ENCODE data around the gene RELT. TPM values are rescaled to one million over a fixed set of nuclear protein-coding genes. Genes with fewer than 3 reads are reported as not detected.

Gene RELT
- total and polyA plus RNA-seq, 2 experiments from 2014 or later, result 2.0 to 6.3 TPM

DNA sequence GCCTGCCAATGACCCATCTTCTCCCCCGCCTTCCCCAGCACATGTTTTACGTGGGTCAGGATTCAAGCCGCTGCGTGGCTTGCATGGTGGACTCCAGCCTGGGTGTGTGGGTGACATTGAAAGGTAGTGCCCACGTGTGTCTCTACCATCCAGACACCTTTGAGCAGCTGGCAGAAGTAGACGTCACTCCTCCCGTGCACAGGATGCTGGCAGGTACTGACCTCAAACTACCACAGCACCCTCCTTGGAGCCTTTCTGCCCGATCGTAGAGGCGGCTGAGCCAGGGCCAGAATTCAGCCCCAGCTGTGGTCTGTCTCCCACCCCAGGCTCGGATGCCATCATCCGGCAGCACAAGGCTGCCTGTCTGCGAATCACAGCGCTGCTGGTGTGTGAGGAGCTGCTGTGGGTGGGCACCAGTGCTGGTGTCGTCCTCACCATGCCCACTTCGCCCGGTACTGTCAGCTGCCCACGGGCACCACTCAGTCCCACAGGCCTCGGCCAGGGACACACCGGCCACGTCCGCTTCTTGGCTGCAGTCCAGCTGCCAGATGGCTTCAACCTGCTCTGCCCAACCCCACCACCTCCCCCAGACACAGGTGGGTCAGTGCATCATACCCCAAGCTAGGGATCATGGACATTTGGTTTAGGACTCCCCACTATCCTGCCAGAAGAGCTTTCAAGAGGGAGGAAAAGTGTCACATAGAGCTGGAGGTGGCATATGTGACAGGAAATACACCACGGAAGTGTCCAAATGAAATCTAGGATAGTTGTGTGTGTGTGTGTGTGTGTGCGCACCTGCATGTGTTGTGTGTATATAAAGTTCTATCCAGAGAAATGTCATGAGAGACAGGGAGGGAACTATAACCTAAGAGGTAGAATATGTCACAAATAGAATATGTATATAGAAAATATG lies 10.6 kb upstream of the RELT start:
- Histone ChIP-seq H3F3A (replicated peaks; ENCODE audit: low read depth) (0 out of 2 replicates have a peak, but pooled peaks cover 13% of the 10 kb centered on the region), H3K27ac (ENCODE audit: low read depth) (no peak overlapping the region), H3K4me2 (no peak overlapping the region), H3K9me2 (ENCODE audit: insufficient read depth) (no peaks in the 10 kb centered on the region), H2AFZ (no peak overlapping the region), H3K79me2 (replicated peaks; ENCODE audit: insufficient read depth) (no peaks in the 10 kb centered on the region), H3K4me3 (no peak overlapping the region), H3K4me1 (ENCODE audit: insufficient read depth) (peaks cover 6% of the 10 kb centered on the region; the same call in 1 of the 2 replicates), H4K20me1 (replicated peaks; ENCODE audit: insufficient read depth) (peaks cover 5% of the 10 kb centered on the region), H3K36me3 (ENCODE audit: insufficient read depth) (no peaks in the 10 kb centered on the region), H3K27me3 (ENCODE audit: insufficient read depth) (no peaks in the 10 kb centered on the region)
- TF ChIP-seq POLR2AphosphoS5 (IDR thresholded peaks at IDR 0.05; ENCODE audit: low read depth), result no peak
- no peak for TF ChIP-seq CREB1 (CRISPR knock-in tag; IDR thresholded peaks at IDR 0.05; ENCODE audit: low read depth)
- TF ChIP-seq JUNB (IDR thresholded peaks at IDR 0.05; ENCODE audit: unreplicated experiment), result no peak
- TF ChIP-seq EZH2 (IDR thresholded peaks at IDR 0.05; ENCODE audit: low read depth, unreplicated experiment), result no peak
- no peak for TF ChIP-seq NANOG (IDR thresholded peaks at IDR 0.05; ENCODE audit: borderline replicate concordance)
- TF ChIP-seq STAT1 (IDR thresholded peaks at IDR 0.05; ENCODE audit: unreplicated experiment), result no peak
- no peak for TF ChIP-seq ZNF114 (CRISPR knock-in tag; IDR thresholded peaks at IDR 0.05)
- TF ChIP-seq, protein P1, sequence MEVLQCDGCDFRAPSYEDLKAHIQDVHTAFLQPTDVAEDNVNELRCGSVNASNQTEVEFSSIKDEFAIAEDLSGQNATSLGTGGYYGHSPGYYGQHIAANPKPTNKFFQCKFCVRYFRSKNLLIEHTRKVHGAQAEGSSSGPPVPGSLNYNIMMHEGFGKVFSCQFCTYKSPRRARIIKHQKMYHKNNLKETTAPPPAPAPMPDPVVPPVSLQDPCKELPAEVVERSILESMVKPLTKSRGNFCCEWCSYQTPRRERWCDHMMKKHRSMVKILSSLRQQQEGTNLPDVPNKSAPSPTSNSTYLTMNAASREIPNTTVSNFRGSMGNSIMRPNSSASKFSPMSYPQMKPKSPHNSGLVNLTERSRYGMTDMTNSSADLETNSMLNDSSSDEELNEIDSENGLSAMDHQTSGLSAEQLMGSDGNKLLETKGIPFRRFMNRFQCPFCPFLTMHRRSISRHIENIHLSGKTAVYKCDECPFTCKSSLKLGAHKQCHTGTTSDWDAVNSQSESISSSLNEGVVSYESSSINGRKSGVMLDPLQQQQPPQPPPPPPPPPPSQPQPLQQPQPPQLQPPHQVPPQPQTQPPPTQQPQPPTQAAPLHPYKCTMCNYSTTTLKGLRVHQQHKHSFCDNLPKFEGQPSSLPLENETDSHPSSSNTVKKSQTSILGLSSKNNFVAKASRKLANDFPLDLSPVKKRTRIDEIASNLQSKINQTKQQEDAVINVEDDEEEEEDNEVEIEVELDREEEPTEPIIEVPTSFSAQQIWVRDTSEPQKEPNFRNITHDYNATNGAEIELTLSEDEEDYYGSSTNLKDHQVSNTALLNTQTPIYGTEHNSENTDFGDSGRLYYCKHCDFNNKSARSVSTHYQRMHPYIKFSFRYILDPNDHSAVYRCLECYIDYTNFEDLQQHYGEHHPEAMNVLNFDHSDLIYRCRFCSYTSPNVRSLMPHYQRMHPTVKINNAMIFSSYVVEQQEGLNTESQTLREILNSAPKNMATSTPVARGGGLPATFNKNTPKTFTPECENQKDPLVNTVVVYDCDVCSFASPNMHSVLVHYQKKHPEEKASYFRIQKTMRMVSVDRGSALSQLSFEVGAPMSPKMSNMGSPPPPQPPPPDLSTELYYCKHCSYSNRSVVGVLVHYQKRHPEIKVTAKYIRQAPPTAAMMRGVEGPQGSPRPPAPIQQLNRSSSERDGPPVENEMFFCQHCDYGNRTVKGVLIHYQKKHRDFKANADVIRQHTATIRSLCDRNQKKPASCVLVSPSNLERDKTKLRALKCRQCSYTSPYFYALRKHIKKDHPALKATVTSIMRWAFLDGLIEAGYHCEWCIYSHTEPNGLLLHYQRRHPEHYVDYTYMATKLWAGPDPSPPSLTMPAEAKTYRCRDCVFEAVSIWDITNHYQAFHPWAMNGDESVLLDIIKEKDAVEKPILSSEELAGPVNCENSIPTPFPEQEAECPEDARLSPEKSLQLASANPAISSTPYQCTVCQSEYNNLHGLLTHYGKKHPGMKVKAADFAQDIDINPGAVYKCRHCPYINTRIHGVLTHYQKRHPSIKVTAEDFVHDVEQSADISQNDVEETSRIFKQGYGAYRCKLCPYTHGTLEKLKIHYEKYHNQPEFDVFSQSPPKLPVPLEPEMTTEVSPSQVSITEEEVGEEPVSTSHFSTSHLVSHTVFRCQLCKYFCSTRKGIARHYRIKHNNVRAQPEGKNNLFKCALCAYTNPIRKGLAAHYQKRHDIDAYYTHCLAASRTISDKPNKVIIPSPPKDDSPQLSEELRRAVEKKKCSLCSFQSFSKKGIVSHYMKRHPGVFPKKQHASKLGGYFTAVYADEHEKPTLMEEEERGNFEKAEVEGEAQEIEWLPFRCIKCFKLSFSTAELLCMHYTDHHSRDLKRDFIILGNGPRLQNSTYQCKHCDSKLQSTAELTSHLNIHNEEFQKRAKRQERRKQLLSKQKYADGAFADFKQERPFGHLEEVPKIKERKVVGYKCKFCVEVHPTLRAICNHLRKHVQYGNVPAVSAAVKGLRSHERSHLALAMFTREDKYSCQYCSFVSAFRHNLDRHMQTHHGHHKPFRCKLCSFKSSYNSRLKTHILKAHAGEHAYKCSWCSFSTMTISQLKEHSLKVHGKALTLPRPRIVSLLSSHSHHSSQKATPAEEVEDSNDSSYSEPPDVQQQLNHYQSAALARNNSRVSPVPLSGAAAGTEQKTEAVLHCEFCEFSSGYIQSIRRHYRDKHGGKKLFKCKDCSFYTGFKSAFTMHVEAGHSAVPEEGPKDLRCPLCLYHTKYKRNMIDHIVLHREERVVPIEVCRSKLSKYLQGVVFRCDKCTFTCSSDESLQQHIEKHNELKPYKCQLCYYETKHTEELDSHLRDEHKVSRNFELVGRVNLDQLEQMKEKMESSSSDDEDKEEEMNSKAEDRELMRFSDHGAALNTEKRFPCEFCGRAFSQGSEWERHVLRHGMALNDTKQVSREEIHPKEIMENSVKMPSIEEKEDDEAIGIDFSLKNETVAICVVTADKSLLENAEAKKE (CRISPR knock-in tag; IDR thresholded peaks at IDR 0.05), result no peak
- TF ChIP-seq, protein P2, sequence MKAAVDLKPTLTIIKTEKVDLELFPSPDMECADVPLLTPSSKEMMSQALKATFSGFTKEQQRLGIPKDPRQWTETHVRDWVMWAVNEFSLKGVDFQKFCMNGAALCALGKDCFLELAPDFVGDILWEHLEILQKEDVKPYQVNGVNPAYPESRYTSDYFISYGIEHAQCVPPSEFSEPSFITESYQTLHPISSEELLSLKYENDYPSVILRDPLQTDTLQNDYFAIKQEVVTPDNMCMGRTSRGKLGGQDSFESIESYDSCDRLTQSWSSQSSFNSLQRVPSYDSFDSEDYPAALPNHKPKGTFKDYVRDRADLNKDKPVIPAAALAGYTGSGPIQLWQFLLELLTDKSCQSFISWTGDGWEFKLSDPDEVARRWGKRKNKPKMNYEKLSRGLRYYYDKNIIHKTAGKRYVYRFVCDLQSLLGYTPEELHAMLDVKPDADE (IDR thresholded peaks at IDR 0.05), result no peak
- TF ChIP-seq, protein P3, sequence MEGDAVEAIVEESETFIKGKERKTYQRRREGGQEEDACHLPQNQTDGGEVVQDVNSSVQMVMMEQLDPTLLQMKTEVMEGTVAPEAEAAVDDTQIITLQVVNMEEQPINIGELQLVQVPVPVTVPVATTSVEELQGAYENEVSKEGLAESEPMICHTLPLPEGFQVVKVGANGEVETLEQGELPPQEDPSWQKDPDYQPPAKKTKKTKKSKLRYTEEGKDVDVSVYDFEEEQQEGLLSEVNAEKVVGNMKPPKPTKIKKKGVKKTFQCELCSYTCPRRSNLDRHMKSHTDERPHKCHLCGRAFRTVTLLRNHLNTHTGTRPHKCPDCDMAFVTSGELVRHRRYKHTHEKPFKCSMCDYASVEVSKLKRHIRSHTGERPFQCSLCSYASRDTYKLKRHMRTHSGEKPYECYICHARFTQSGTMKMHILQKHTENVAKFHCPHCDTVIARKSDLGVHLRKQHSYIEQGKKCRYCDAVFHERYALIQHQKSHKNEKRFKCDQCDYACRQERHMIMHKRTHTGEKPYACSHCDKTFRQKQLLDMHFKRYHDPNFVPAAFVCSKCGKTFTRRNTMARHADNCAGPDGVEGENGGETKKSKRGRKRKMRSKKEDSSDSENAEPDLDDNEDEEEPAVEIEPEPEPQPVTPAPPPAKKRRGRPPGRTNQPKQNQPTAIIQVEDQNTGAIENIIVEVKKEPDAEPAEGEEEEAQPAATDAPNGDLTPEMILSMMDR (conservative IDR thresholded peaks at IDR 0.05; ENCODE audit: low read depth in 2 of 2), result no peak
- TF ChIP-seq EZH2phosphoT487 (IDR thresholded peaks at IDR 0.05; ENCODE audit: unreplicated experiment), result no peak
- no peaks in the 10 kb centered on the region for H3K36me3 Mint-ChIP-seq (ENCODE audit: low read depth)
- H3K4me1 Mint-ChIP-seq, result peaks cover 3% of the 10 kb centered on the region; the same call in 2 of the 3 replicates
- no peak overlapping the region for H3K4me3 Mint-ChIP-seq
- H3K9me3 Mint-ChIP-seq, result no peaks in the 10 kb centered on the region; the same call in 2 of the 3 replicates
- ATAC-seq, result no peak
- H3K27me3 Mint-ChIP-seq (ENCODE audit: insufficient read depth, low read depth, poor library complexity), result peaks cover 5% of the 10 kb centered on the region
- DNase-seq (ENCODE audit: low spot score), result no peak
- no peak overlapping the region for H3K27ac Mint-ChIP-seq

Measured in GM23338 (cell line).